Glomerular endothelial cell (primary cell): ENCODE measurements around the gene DENND5A. TPM values are rescaled to one million over a fixed set of nuclear protein-coding genes. Genes with fewer than 3 reads are reported as not detected.

ENCODE experiments used
- DNase-seq: peaks from one replicate; pipeline ENCODE4 v3.0.0-alpha.2; 2011; ENCODE audit warnings: low read depth, low spot score; ENCODE audit errors: extremely low read depth
- total RNA-seq: library from RNA; depleted of rRNA; stranded (reverse); fragments of >200 nt; gene quantifications from 2 replicates; pipeline ENCODE4 v1.2.3, GENCODE V29; 2015

DENND5A gene
- total RNA-seq = 115 and 121 TPM in 2 replicates

DNA sequence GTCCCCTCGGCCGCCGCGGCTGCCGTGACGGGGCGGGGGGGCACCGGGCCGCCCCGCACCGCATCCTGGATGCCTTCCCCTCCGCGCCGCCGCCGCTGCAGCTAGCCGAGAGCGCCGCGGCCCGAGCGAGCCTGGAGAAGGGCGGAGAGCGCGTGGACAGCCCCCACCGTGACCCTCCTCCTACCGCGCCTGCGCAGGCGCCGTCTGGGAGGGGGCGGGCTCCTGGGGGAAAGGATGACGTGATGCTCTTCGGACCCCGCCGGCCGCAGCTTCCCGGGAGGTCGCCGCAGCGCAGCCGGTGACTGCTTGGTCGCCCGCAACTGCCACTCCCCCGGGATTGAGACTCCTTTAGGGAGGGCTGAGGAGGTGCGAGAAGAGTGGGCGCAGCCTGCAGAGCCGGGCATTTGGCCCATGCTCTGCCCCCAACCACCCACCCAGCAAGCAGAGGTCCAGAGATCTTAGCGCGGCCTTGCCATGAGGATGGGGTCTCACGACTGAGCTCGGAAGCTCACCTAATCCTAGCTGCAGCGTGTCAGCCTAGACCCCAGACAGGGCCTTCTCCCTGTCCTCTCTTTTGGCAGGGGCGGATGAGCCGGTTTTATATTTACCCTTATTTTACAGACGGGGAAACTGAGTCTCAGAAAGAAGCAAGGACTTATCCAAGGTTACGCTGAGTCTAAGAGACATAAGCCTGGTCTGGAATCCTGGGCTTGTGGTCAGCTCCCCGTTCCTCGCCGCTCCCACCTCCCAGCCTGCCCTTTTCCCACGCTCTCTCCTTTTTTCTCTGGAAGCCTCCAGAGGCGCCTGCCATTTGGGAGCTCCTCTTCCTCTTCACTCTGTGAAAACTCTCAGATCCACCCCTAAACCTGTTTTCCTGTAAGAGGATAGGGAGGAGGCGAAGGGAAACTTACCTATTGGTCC is at the start of gene DENND5A:
DENND5A (minus strand) TSS at position 140 of the 921 bp plus-strand sequence. CDS start 281 bp downstream, outside the sequence.
- no peak for DNase-seq

- peak; percentile 90 for DNase-seq
These were observed 49.3 kb upstream of the DENND5A start, which contains the start of gene TMEM41B for GRCh38 chr11:9314291-9315077. TSS of gene TMEM41B (minus strand) at chr11:9314593. CDS start at chr11:9314441, 152 bp downstream.

GRCh38 chr11:9313648-9314290 is 48.6 kb upstream of the DENND5A start:
- DNase-seq = no peak

GRCh38 chr11:9310485-9311090 is 45.4 kb upstream of the DENND5A start:
- DNase-seq = no peak

DNA sequence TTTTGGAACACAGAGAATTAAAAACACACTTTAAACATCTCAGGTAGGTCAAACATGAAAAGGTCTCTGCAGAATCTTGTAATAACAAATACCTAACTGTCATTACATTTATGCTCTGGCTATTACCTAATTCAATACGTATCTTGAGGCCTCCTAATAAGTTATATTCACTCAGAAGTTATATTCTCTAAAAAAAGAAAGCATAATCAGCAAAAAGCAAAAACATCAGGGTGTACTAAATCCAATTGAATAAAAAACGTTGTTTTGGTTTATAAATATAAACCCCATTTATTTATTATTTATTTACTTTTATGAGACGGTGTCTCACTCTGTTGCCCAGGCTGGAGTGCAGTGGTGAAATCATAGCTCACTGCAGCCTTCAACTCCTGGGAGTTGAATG is 39.0 kb upstream of the DENND5A start:
- no peak for DNase-seq

GRCh38 chr11:9302448-9302847 is 37.3 kb upstream of the DENND5A start:
- DNase-seq = no peak

DNA sequence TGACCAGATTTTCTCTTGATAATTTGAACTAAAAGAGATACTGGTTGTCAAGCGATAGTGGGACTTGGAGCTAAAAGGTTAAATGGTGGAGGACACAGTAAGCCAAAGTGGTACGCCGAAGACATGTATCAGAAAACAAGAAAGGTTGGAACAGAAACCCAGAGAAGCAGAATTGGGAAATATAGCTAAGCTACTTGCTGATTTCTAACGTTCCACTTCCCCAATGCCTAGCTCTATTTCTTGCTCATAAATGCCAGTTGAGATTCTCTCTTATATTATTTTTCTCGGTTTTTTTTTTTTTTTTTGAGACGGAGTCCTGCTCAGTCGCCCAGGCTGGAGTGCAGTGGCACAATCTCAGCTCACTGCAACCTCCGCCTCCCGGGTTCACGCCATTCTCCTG is 36.6 kb upstream of the DENND5A start:
- no peak for DNase-seq

DNA sequence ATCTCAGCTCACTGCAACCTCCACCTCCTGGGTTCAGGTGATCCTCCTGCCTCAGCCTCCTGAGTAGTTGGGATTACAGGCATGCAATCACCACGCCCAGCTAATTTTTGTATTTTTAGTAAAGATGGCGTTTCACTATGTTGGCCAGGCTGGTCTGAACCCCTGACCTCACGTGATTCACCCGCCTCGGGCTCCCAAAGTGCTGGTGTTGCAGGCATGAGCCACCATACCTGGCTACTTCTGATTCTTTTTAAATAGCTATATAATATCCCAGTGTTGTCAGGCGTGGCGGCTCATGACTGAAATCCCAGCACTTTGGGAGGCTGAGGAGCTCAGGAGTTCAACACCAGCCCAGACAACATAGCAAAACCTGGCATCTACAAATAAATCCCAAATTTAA is 28.5 kb upstream of the DENND5A start:
- no peak for DNase-seq

GRCh38 chr11:9285850-9286587 is 20.9 kb upstream of the DENND5A start:
- DNase-seq = no peak

DNA sequence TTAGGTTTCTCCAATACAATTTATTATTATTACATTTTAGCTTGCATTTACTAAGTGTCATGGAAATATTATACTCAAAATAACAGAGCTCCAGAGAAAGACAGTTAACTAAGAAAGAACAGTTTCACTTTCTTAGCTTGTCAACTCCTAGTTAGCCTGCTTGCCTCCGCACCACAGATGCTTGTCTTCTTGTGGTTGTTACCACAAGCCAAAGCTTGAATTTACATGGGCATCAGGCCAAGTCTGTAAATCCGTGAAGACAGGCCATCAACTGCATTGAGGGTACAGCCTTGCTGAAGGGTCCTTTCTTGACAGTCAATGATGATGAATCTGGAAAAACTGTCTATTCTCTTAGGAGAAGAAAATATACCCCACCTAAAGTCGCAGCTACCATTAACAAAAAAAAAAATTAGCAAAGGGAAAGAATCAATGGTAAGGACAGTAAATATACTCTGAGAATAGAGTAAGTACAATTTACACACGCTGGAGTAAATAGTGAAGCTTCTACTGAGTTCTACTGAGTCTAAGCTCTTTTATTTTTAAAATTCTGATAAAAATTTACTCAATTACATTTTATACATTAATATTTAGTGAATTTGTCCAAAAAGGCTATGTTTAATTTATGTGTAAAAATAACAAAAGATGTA is 15.6 kb upstream of the DENND5A start:
- no peak for DNase-seq

GRCh38 chr11:9277176-9277575 is 12.0 kb upstream of the DENND5A start:
- DNase-seq = no peak

DNA sequence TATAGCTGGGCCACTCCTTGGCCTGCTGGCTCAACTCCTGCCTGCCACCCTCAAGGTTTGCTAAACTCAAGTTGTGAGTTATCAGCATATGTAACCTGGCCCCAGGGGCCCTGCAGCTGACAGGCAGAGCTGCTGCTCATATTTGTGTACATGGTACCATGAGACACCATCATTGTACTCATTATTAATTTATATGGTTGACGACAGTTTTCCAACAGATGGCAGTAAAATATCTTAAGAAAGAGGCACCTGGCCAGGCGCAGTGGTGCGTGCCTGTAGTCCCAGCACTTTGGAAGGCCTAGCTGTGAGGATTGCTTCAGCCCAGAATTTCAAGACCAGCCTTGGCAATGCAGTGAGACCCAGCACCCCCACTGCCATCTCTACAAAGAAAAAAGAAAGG is 11.4 kb upstream of the DENND5A start:
- DNase-seq = no peak

DNA sequence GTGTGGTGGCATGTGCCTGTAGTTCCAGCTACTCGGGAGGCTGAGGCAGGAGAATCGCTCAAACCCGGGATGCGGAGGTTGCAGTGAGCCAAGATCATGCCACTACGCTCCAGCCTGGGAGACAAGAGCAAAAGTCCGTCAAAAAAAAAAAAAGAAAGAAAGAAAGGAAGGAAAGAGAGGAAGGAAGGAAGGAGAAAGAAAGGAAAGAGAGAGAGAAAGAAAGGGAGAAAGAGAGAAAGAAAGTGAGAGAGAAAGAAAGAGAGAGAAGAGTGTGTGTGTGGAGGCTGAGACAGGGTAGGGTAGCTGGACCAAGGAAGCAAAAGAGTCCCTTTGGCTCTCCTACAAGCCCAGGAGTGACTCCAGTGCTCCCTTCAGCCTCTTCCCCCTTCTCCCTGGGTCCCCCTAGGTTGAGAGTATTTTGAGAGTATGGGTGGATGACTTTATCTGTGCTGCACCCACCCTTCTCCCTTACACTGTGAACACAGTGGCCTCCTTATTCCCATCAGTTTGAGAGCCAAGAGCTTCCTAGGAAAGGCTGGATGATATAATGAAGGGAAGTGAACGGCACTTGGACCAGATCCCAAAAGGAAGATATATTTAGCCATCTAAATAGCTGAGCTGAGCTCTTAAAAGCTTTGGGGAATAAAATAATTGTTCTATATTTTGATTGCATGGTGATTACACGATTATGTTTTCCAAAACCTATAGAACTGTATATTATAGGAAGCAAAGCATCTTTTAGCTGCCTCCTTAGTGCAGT is 9.5 kb upstream of the DENND5A start:
- DNase-seq = no peak

GRCh38 chr11:9273376-9274336 is 8.5 kb upstream of the DENND5A start:
- DNase-seq = no peak

- no peak for DNase-seq
These were observed 4.4 kb upstream of the DENND5A start for GRCh38 chr11:9269492-9270013.

- no peak for DNase-seq
These were observed 2.5 kb upstream of the DENND5A start for GRCh38 chr11:9267680-9268079.

DNA sequence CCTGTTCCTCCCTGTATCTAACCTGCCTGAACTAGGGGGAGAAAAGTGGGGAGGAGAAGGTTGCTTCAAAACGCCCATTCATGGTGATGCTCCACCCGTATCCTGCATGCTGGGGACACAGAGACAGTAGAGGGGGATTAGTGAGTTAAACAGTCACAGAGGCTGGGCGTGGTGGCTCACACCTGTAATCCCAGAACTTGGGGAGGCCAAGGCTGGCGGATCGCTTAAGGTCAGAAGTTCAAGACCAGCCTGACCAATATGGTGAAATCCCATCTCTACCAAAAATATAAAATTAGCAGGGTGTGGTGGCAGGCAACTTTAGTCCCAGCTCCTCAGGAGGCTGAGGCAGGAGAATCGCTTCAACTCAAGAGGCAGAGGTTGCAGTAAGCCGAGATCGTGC is 1.8 kb upstream of the DENND5A start:
- DNase-seq = no peak
